Stomach (tissue), 4 donors: ENCODE data around the gene MIA.

Experiments
- CTCF ChIP-seq, 7 experiments: fragments of 450-650 bp in 4 of 7; fragments of 200-600 bp in 3 of 7; sonication (generic) in 3 of 7; IDR thresholded peaks; one replicate each; pipeline ENCODE4 v1.5.1; 2016 to 2019; ENCODE audit warnings: antibody characterized with exemption in 7 of 7, control low read depth in 2 of 7, mild to moderate bottlenecking in 1 of 7
- EP300 ChIP-seq: sonication (generic); formaldehyde crosslinking; IDR thresholded peaks from one replicate; pipeline ENCODE4 v1.6.1; 2017; ENCODE audit warnings: antibody characterized with exemption
- POLR2A ChIP-seq, 4 donors: fragments of 450-650 bp; IDR thresholded peaks; one replicate each; pipeline ENCODE4 v1.6.1; 2016; ENCODE audit warnings: antibody characterized with exemption in 4 of 4, control low read depth in 2 of 4, mild to moderate bottlenecking in 1 of 4, moderate library complexity in 1 of 4

- TF ChIP-seq POLR2A (IDR thresholded peaks at IDR 0.05) (no peak), CTCF (IDR thresholded peaks at IDR 0.05) (no peak), EP300 (no peak)
Measured at GRCh38 chr19:40815223-40815622, 39.9 kb downstream of the MIA start.
